Skin of body (tissue), 3 donors: Measurements from ENCODE around the gene XPNPEP2. TPM values are rescaled to one million over a fixed set of nuclear protein-coding genes. Genes with fewer than 3 reads are reported as not detected.

Source experiments
- DNase-seq: peaks from one replicate; lab custom pipeline; 2025; lab: John Stamatoyannopoulos, UW
- small RNA-seq: library from RNA; depleted of rRNA; stranded (forward); fragments of <200 nt; gene quantifications from one replicate; pipeline ENCODE3, GENCODE V24; 2014; ENCODE audit warnings: low replicate concordance
- total RNA-seq: library from RNA; depleted of rRNA; stranded (reverse); fragments of >200 nt; gene quantifications from one replicate; pipeline ENCODE4 v1.2.3, GENCODE V29; 2014

Gene XPNPEP2
- total RNA-seq, 1 donor from 2014 or later, result 4.1 TPM

GRCh38 chrX:129793604-129794191 lies 54.9 kb downstream of the XPNPEP2 start:
- DNase-seq, result no peak

GRCh38 chrX:129795584-129795983 lies 56.8 kb downstream of the XPNPEP2 start:
- DNase-seq, result no peak

GRCh38 chrX:129797251-129797906 lies 58.6 kb downstream of the XPNPEP2 start:
- DNase-seq, result no peak

- DNase-seq, result no peak
Measured at GRCh38 chrX:129798456-129798855, 59.7 kb downstream of the XPNPEP2 start.

- no peak for DNase-seq
Measured at GRCh38 chrX:129798888-129799287, 60.1 kb downstream of the XPNPEP2 start.

GRCh38 chrX:129800186-129800585 lies 61.4 kb downstream of the XPNPEP2 start:
- DNase-seq, result no peak

GRCh38 chrX:129802863-129803262 lies 64.1 kb downstream of the XPNPEP2 start:
- no peak for DNase-seq

GRCh38 chrX:129804806-129805205 lies 66.0 kb downstream of the XPNPEP2 start:
- DNase-seq, result no peak

- no peak for DNase-seq
Measured at GRCh38 chrX:129808158-129808828, 69.5 kb downstream of the XPNPEP2 start.

- DNase-seq, result no peak
Measured at GRCh38 chrX:129808829-129809796, 70.3 kb downstream of the XPNPEP2 start.

GRCh38 chrX:129813662-129814368 lies 75.0 kb downstream of the XPNPEP2 start:
- DNase-seq, result no peak

GRCh38 chrX:129818123-129818522 lies 79.3 kb downstream of the XPNPEP2 start:
- DNase-seq, result no peak

Small RNAs within 50 kb of the gene (small RNA-seq; reads per million reads assigned to genes)
- not detected for gene RF00017

Other genes with a start within 250 kb of the XPNPEP2 start
- gene SMARCA1, start 215.5 kb upstream of the XPNPEP2 start, total RNA-seq, result 55.2 TPM
- 14.8 TPM for gene OCRL, start 198.7 kb upstream of the XPNPEP2 start, total RNA-seq
- gene APLN, start 84.0 kb upstream of the XPNPEP2 start, total RNA-seq, result 2.4 TPM
- 3.0 TPM for gene SASH3, start 41.0 kb downstream of the XPNPEP2 start, total RNA-seq
- 19.0 TPM for gene ZDHHC9, start 104.9 kb downstream of the XPNPEP2 start, total RNA-seq
- 12.1 TPM for gene UTP14A, start 167.2 kb downstream of the XPNPEP2 start, total RNA-seq
- 5.1 TPM for gene BCORL1, start 243.7 kb downstream of the XPNPEP2 start, total RNA-seq